Left lung (tissue), 10 donors: ENCODE data around the gene USHBP1. TPM values are rescaled to one million over a fixed set of nuclear protein-coding genes. Genes with fewer than 3 reads are reported as not detected.

Experiments used
- ATAC-seq: fragments of 200-7000 bp; cut with Tn5 transposase; one replicate; pipeline ENCODE4 v1.9.1; 2020; ENCODE audit warnings: moderate library complexity
- DNase-seq, 4 donors: peaks; one replicate each; pipeline ENCODE4 v3.0.0-alpha.2; 2013 to 2020
- H3K27ac ChIP-seq, 2 donors: fragments of 200-600 bp; sonication (generic) in 1 of 2; one replicate each; pipeline versions ENCODE4 v1.5.0 to v1.8.0; 2020 to 2021
- H3K27me3 ChIP-seq, 2 donors: fragments of 200-600 bp; sonication (generic) in 1 of 2; one replicate each; pipeline versions ENCODE4 v1.5.0 to v1.8.0; 2020 to 2021
- H3K36me3 ChIP-seq, 2 donors: fragments of 200-600 bp; sonication (generic) in 1 of 2; one replicate each; pipeline versions ENCODE4 v1.5.0 to v1.8.0; 2020 to 2021
- H3K4me1 ChIP-seq, 2 donors: fragments of 200-600 bp; one replicate each; pipeline ENCODE4 v1.8.0; 2021
- H3K4me3 ChIP-seq, 2 donors: fragments of 200-600 bp; sonication (generic) in 1 of 2; one replicate each; pipeline versions ENCODE4 v1.5.0 to v1.8.0; 2020 to 2021; ENCODE audit warnings: mild to moderate bottlenecking in 1 of 2
- H3K9me3 ChIP-seq, 2 donors: fragments of 200-600 bp; sonication (generic) in 1 of 2; one replicate each; pipeline versions ENCODE4 v1.5.0 to v1.8.0; 2020 to 2021
- intact Hi-C, 2 donors: fragments of 100-400 bp; cut with DNase I; formaldehyde crosslinking; loops; one replicate each; pipeline versions ENCODE4 v1.11.2 to v1.14.2; 2022
- polyA plus RNA-seq, 6 donors: library from polyadenylated mRNA; unstranded; fragments of 120-200 nt; gene quantifications; one replicate each; pipeline ENCODE4 v1.2.1, GENCODE V29; 2013; ENCODE audit not compliant: insufficient read length in 6 of 6
- total RNA-seq, 2 donors: library from RNA; stranded (reverse); fragmentation: NEBNext Ultra II Directional; extraction: Animal tissue kit (Norgen Biotek cat#: 25700); gene quantifications; one replicate each; pipeline ENCODE4 v1.2.1, GENCODE V29; 2021
- TF ChIP-seq, protein P1 (sequence below), 2 donors: fragments of 200-600 bp; sonication (generic) in 1 of 2; IDR thresholded peaks; one replicate each; pipeline versions ENCODE4 v1.5.0 to v1.8.0; 2021; ENCODE audit warnings: antibody characterized with exemption in 2 of 2
- donor health status: DM: no; HTN: yes; CAD: no.
- donor health status: DM: no; HTN: no; CAD: no.

USHBP1 gene
- total and polyA plus RNA-seq, 8 donors = 4.8 to 13.3 (median 10.8) TPM

DNA sequence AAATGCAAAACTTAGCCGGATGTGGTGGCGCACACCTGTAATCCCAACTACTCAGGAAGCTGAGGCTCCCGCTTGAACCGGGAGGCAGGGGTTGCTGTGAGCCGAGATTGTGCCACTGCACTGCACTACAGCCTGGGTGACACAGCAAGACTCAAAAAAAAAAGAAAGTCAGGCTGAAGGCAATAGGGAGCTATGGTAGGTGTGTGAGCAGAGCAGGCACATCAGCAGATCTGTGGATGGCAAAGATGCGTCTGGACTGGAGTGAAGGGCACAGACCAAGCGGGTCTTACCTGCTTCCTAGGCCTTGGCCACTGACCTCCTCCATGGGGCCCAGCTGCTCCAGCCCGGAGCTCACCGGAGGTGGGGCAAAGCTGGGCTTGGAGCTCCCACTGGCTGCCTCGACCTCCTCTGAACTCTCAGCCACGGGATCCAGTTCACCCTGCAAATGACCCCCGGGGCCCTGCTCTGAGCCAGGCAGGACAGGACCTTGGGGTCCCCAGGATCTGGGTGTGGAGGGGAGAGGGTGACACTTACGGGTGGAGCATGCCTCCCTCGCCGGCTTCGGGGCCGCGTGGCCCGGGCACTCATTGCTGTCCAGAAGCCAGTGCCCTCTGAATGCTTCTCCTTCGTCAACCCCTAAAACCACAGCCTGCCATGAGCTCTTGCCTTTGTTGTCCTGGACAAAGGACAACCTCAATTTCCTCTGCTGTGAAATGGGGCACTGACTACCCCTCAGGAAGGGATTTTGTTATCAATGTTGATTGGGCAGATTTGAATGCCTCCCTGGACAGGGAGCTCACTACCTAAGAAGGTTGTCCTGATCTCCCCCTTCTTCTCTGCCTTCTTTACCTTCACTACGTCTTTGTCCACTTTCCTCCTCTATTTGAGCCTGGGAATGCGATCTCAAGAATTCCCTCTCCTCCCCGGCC, 569 bp downstream of the USHBP1 start:
- TF ChIP-seq, protein P1, sequence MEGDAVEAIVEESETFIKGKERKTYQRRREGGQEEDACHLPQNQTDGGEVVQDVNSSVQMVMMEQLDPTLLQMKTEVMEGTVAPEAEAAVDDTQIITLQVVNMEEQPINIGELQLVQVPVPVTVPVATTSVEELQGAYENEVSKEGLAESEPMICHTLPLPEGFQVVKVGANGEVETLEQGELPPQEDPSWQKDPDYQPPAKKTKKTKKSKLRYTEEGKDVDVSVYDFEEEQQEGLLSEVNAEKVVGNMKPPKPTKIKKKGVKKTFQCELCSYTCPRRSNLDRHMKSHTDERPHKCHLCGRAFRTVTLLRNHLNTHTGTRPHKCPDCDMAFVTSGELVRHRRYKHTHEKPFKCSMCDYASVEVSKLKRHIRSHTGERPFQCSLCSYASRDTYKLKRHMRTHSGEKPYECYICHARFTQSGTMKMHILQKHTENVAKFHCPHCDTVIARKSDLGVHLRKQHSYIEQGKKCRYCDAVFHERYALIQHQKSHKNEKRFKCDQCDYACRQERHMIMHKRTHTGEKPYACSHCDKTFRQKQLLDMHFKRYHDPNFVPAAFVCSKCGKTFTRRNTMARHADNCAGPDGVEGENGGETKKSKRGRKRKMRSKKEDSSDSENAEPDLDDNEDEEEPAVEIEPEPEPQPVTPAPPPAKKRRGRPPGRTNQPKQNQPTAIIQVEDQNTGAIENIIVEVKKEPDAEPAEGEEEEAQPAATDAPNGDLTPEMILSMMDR (IDR thresholded peaks at IDR 0.05) = no peak
- ATAC-seq (no peak), DNase-seq (no peak)
- H3K9me3 ChIP-seq = no peaks in the 10 kb centered on the region
- H3K4me1 ChIP-seq = peaks cover 6 to 17% of the 10 kb centered on the region in 2 donors
- no peaks in the 10 kb centered on the region for H3K27me3 ChIP-seq
- intact Hi-C loops = no loop called here
- H3K4me3 ChIP-seq = peak overlapping the region in 1 of 2 donors; percentile 44
- H3K27ac ChIP-seq = peak overlapping the region; percentile 57 to 74
- H3K36me3 ChIP-seq = peaks cover 0 to 13% of the 10 kb centered on the region in 2 donors

DNA sequence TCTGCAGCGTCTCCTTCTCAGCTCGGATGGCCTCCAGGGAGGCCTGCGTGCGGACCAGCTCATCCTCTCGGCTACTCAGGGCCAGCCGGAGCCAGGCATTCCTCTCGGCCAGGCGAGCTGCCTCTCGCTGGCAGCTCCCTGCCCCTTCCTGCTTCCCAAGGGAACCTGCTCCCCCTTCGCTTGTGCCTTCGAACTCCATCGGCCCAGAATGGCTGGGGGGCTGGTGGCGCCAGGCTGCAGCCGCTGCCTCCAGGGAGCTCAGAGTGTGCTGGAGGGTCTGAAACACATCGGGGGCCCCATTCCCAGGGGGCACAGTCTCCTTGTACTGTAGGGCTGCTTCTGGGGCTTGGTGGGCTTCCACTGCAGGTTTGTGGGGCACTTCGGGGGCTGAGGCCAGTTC, 2.0 kb downstream of the USHBP1 start:
- ATAC-seq (no peak), DNase-seq (no peak)
- intact Hi-C loops = no loop called here
- Histone ChIP-seq H3K27ac (no peak overlapping the region), H3K4me1 (peaks cover 0 to 3% of the 10 kb centered on the region in 2 donors), H3K27me3 (no peaks in the 10 kb centered on the region), H3K4me3 (peak overlapping the region in 1 of 2 donors; percentile 44), H3K9me3 (no peaks in the 10 kb centered on the region), H3K36me3 (peaks cover 0 to 17% of the 10 kb centered on the region in 2 donors)
- TF ChIP-seq, protein P1 (IDR thresholded peaks at IDR 0.05) = no peak

DNA sequence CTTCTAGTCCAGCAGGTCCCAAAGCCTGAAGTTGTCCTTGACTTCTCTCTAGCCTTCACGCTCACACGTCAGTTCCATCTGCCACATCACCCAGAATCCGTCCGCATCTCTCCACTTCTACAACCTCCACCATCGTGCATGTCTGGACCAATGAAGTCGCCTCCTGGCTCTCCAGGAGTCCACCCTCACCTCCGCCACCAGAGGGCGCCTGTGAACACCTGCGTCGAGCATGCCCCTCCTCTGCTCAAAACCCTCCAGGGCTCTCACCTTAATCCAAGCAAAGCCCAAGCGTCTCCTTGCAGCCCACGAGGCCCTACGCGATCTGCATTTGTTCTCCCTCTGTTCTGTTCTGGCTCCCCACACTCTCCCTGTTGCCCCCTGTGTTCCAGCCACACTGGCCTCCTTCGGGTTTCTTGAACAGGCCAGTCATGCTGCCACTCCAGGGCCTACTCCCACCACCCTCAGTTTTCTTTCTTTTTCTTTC, 3.7 kb downstream of the USHBP1 start:
- Histone ChIP-seq H3K36me3 (peaks cover 0 to 18% of the 10 kb centered on the region in 2 donors), H3K4me3 (no peak overlapping the region)
- peak; percentile 99 for ATAC-seq

DNA sequence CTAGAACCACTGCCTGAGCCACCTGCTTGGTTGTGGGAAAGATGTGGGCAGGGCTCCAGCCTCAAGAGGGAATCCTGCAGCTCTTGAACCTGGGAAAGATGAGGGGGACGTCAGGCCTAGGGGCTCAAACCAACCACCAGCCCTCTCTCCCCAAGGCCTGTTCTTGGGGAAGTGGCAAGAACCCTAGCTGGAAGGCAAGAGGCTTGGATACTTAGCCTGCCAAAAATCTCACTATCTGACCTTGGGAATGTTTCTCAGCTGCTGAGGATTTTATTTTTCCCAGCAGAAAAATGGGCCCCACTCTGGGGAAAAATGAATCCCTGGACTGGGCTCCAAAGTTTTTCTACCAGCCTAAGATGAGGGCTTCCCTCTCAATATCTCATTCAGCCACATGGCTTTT, 4.6 kb downstream of the USHBP1 start:
- TF ChIP-seq, protein P1 (IDR thresholded peaks at IDR 0.05) = no peak
- no peak for ATAC-seq

More for the DNA sequence above, 3.7 kb downstream of the USHBP1 start:
- no peak overlapping the region for H3K27ac ChIP-seq
- peaks cover 0 to 3% of the 10 kb centered on the region in 2 donors for H3K4me1 ChIP-seq
- no peaks in the 10 kb centered on the region for H3K9me3 ChIP-seq
- H3K27me3 ChIP-seq = no peaks in the 10 kb centered on the region
- TF ChIP-seq, protein P1 (IDR thresholded peaks at IDR 0.05) = peak; percentile 81 to 96
- DNase-seq = peak in 3 of 4 donors; percentile 76 to 97 (median 87)
- intact Hi-C loops = no loop called here

DNA sequence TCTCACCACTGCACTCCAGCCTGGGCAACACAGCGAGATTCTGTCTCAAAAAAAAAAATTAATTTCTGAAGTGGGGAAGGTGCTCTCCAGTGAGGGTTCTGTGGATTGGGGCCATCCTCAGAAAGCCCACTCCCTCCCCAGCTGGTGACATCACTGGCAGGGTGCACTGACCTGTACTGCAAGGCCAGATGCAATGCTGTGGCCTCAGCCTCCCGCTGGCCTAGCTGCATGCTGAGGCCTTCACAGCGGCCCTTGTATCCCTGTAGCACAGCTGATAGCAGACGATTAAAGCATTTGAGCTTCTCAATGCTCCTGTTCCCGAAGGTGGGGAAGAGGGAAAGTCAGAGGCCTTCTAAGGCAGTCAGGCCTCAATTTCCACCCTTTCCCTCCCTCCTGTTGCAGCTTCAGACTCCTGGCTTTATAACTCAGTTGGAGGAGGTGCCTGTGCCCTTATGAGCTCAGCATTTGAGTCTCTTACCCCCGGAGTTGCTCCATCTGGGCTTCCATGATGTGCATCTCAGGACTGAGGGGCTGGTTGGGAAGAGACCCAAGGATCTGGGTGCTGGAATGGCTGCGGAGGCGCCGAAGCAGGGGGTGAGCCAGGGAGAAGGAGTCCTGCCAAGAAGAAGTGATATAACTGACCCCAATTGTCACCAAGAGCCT, 5.3 kb downstream of the USHBP1 start:
- TF ChIP-seq, protein P1 (IDR thresholded peaks at IDR 0.05) = no peak
- no peak for ATAC-seq

More for the DNA sequence above, 4.6 kb downstream of the USHBP1 start:
- peaks cover 0 to 18% of the 10 kb centered on the region in 2 donors for H3K36me3 ChIP-seq
- H3K27ac ChIP-seq = no peak overlapping the region
- no peak overlapping the region for H3K4me3 ChIP-seq
- peaks cover 0 to 3% of the 10 kb centered on the region in 2 donors for H3K4me1 ChIP-seq
- H3K9me3 ChIP-seq = no peaks in the 10 kb centered on the region
- H3K27me3 ChIP-seq = no peaks in the 10 kb centered on the region
- no peak for DNase-seq
- intact Hi-C loops = no loop called here

More for the DNA sequence above, 5.3 kb downstream of the USHBP1 start:
- H3K4me1 ChIP-seq = peaks cover 0 to 3% of the 10 kb centered on the region in 2 donors
- H3K4me3 ChIP-seq = no peak overlapping the region
- DNase-seq = no peak
- no peak overlapping the region for H3K27ac ChIP-seq
- peaks cover 0 to 18% of the 10 kb centered on the region in 2 donors for H3K36me3 ChIP-seq
- no peaks in the 10 kb centered on the region for H3K9me3 ChIP-seq
- intact Hi-C loops = no loop called here
- H3K27me3 ChIP-seq = no peaks in the 10 kb centered on the region
